Hematopoietic multipotent progenitor cell treated with erythropoietin and hydrocortisone succinate and interleukin-3 and kit ligand, for 6 days (in vitro differentiated cells): ENCODE data around the gene STK10.
"Not testable (repeated sequence)": the region's sequence is repeated elsewhere in the genome, so short reads cannot be mapped to it uniquely, and the experiment has no call there.

Experiments used
- DNase-seq: peaks from one replicate; pipeline ENCODE4 v3.0.0-alpha.2; 2015

Gene STK10

GRCh38 chr5:172164769-172165212, 23.2 kb downstream of the STK10 start:
- no peak for DNase-seq

DNA sequence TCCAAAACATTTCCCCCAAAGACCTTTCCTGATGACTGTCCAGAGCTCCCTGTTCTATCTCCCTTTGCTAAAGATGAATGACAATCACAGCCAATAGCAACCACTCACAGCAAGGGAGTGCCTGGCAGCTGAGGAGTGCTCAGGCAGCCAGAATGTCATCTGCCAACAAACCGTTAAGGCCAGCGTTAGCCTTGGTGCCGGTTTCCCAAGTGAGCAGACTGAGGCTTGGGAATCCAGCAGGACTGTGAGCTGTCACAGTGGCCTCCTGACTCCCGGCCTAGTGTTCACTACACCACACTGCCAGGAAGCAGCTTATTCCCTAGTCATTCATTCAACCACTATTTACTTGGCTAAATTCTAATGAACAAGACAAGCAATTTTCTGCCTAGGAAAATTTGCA, 24.7 kb downstream of the STK10 start:
- DNase-seq = no peak

- no peak for DNase-seq
Observed at GRCh38 chr5:172162987-172163343, 25.1 kb downstream of the STK10 start.

DNA sequence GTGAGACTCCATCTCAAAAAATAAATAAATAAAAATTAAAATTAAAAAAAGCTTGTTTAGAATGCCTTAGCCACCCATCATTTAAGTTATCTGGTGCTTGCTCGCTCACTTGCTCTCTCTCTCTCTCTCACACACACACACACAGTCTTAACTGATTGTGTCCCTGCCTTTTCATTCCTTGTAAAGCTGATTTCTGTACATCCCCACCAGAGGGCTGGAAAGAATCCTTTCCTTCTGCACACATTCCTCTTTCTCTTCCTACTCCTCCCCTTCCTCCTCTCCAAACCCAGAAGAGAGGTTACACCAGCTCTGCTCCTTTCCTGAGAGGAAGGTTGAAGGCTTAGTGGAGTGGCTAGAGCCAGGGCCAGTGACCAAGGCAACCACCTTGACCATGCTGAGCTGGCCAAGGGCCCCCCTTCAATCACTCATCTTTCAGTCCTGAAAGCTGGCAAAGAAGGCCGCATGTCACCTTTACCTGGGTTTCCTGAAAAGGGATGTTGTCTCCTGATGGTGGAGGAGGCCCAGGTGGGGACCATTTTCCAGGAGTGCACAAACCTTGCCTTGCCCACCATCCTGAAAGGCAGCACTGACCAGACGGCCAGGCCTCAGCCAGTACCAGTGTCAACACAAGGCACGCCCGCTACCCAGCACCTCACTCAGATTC, 25.6 kb downstream of the STK10 start:
- no peak for DNase-seq

GRCh38 chr5:172160506-172160905, 27.5 kb downstream of the STK10 start:
- DNase-seq = no peak

- DNase-seq = no peak
Observed at GRCh38 chr5:172159016-172159415, 29.0 kb downstream of the STK10 start.

GRCh38 chr5:172156541-172156994, 31.5 kb downstream of the STK10 start:
- no peak for DNase-seq

DNA sequence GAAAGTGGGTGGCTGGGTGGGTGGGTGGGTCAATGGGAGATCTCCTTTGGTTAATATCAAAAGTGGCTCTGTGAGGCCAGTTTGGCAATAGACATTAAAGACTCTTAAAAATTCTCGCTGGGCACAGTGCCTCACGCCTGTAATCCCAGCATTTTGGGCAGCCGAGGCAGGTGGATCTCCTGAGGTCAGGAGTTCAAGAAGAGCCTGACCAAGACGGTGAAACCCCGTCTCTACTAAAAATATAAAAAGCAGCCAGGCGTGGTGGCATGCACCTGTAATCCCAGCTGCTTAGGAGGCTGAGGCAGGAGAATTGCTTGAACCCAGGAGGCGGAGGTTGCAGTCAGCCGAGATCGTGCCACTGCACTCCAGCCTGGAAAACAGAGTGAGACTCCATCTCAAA, 32.9 kb downstream of the STK10 start:
- DNase-seq = not testable (repeated sequence)

DNA sequence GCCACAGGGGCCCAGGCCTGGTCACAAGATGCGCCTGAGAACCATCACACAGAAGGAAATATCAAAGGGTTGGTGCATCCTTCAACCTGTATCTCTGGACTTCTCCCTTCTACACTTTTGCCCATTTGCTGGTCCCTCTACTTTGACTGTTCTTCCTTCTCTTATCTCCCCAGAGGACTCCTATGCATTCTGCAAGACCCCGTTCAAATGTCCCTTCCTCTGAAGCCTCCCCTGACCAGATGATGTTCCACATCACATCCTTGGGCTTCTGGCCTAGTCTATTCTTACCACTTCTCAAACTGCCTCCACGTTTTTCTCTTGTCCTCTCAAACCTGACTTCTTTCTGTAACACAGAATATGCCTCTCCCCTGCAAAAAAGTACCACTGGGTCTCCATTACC, 34.3 kb downstream of the STK10 start:
- DNase-seq = no peak

- no peak for DNase-seq
Observed at GRCh38 chr5:172151661-172152210, 36.3 kb downstream of the STK10 start.

DNA sequence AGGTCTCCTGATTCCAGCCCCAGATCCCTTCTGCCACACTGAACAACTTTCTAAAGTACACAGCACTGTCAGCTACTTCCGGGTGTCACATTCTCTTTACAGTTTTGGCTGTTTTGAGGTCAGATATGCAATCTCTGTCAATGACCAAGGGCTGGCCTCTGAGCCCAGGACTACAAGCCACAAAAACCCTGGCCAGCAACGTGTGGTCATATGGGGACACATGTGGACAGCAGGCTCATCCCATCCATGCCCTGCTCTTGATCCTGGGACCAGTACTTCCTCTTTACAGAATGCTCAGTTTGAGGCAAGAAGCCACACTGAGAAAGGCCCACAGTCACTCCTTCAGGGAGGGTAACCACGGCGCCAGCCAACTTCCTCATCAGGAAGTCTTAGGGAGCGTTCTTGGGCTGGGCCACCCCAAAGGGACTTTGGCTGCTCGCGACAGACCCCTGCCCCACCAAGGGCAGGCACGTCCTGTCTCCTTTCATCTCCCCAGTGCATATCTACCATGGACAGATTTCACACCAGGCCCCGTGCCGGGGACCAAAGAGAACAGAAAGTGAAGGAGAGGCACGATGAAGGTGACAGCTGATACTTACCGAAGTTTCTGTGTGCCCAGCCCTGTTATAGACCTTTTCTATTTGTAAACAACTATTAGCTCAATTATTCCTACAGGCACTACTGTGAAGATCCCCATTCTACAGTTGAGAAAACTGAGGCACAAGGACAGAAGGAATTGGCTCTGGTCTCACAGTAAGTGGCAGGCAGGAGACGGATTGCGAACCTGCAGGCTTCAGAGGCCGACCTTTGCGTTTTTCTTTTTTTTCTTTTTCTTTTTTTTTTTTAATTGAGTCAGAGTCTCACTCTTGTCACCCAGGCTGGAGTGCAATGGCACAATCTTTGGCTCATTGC, 37.3 kb downstream of the STK10 start:
- DNase-seq = peak; percentile 77

GRCh38 chr5:172149481-172149880, 38.5 kb downstream of the STK10 start:
- not testable (repeated sequence) for DNase-seq

DNA sequence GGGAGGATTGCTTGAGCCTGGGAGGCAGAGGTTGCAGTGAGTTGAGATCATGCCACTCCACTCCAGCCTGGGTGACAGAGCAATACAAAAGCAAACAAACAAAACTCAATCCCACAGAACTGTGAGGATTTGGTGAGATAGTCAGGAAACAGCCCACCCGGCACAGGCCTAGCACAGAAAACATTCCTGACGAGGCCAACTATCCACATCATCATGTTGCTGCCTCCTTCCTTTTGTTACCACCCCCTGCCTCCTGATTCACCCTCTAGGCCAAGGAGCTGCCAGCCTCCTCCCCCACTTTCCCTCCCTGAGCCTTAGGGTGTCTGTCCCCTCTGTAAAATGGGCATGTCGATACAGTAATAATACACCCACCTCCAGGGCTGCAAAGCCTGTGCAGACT, 39.0 kb downstream of the STK10 start:
- no peak for DNase-seq

- DNase-seq = no peak
Observed at GRCh38 chr5:172148381-172148780, 39.6 kb downstream of the STK10 start.

- peak; percentile 90 for DNase-seq
Observed at GRCh38 chr5:172147857-172148256, 40.2 kb downstream of the STK10 start.

DNA sequence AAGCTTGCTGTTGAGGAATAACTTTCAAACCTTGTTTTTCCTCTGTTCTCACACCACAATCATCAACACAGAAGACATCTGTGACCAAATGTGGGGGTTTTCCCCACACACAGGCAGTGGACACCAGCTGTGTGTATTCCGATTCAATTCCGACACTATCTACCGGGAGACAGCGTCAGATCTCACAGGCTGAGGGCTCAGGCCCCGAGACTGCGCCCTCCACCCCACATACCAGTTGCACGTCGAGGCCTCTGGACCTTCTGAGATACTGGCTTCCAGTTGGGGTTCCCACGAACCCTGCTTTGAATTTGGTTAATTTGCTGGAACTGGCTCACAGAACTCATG, 41.3 kb downstream of the STK10 start:
- DNase-seq = no peak

DNA sequence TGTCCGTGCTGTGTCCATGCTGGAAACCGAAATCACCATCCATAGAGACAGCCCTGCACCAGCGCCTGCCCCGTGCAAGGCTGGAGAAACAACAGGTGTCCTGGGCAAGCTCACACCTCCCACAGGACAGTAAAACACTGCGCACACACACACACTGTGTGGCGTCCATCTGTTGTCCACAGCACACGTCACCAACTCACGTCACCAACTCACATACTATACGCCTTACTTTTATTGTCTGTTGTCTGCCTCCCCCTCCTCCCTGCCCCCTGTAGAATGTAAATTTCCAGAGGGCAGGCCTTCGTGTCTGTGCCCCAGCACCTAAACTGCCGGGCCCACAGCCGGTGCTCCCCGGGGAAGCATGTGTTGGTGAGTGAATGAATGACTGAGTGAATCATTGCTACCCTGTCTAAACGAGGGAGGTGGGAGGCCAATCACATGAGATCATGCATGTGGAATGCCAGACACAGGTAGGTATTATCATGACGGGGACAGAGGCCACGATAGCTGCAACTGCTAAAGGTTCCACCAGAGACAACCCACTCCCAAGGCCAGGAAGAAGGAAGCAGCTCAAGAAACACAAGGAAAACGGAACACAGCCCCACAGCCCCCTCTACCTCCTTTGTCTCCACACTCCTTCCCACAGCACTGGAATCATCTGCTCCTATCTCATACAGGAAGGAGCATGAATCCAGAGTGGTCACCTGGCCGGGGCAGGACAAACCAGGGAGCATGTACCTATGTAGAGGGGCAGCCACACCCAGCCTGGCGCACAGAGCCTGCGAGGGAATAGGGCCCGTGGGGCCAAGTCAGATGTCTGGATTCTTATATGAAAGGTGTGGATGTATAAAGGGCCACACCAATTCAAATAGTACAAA, 41.9 kb downstream of the STK10 start:
- DNase-seq = no peak

DNA sequence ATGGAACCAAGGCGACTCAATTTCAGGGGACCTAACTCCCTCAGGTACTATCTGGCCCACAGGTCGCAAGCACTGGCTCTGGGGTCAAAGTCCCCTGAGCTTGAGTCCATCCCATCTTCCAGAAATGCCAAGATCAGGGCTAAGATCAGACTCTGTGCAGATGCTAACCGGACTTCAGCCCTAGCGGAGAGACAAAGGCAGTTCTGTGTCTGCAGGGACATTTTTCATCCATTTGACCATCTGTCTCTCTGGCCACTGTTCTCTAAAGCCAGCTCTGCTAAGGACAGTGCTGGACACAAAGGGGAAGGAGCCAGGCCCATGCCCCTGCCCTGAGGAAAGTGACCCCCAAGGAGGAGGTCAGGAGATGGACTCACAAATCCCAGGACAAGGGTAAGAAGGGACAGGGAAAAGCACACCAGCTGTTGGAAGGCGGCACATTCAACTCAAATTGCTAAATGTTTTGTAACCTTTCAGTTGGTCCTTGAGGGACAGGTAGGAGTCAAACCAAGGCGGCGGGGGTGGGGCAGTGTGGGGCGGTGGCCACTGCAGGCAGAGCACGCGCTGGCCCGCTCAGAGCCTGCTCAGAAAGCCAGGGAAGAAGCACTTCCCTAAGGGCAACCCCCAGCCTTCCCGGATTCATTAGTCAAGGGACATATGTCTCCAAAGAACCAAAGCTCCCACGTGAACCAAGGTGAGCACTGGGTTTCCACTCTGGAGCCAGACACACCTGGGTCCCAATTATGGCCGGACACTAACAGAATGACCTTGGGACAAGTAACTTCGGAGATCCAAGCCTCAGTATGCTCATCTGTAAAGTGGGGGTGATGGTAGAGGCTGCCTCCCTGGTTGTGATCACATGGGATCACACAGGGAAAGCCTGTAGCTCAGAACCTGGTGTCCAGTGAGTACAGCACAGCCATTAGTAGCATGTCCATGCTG, 42.8 kb downstream of the STK10 start:
- no peak for DNase-seq

- DNase-seq = peak; percentile 96
Observed at GRCh38 chr5:172144291-172144815, 43.7 kb downstream of the STK10 start.

DNA sequence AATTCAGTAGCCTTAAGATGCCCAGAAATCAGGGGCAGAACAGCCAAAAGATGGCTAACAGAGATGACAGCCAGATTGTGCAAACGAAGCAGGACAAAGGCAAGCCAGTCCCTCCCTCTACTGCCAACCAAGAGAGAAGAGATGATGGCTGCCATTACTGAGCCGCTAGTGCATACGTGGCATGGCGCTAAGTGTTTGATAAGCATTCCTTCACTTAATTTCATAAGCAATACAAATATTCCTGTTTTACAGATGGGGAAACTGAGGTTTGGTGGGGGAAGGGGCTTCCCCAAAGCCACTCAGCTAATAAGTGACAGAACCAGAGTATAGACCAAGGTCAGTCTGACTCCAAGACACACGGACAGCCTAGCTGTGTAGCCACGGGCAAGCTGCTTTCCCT, 44.1 kb downstream of the STK10 start:
- DNase-seq = no peak

DNA sequence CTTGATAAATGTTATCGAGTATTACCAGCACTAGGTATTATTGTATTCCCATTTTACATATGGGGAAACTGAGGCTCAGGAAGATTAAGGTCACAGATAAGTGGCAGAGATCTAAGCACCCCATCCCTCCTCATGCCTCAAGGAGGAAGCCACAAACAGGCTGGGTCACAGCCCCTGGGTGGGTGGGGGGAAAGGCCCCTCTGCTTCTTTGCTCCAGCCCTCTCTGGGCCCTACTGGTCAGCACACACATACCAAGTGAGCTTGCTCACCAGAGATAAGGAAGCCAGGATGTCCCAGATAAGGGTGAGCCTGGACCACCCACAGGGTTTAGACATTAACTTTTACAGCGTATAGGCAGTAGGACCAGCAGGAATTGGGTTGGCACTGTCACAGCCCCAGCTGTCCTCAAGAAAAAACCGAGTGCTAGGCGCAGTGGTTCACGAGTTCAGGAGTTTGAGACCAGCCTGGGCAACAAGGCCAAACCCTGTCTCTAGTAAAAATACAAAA, 45.3 kb downstream of the STK10 start:
- peak; percentile 84 for DNase-seq
